ENCODE results near the gene MAPT.

MAPT gene

DNA sequence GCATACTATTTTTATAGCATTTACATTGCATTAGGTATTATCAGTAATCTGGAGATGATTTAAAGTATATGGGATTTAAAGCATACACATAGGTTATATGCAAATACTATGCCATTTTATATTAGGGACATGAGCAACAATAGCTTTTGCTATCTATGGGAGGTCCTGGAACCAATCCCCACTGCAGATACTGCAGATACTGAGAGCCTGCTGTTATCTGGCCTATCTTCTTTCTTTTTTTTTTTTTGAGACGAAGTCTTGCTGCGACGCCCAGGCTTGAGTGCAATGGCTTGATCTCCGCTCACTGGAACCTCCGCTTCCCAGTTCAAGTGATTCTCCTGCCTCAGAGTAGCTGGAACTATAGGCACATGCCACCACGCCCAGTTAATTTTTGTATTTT lies 142.1 kb downstream of the MAPT start:
- no peak for DNase-seq (ENCODE audit: low spot score)
- Mint-ChIP-seq H3K36me3 (ENCODE audit: low read depth) (peaks cover 63% of the 10 kb centered on the region), H3K4me3 (no peak overlapping the region), H3K4me1 (ENCODE audit: low read depth) (peaks cover 10% of the 10 kb centered on the region), H3K27ac (no peak overlapping the region), H3K27me3 (ENCODE audit: low read depth) (no peaks in the 10 kb centered on the region), H3K9me3 (no peaks in the 10 kb centered on the region)

DNA sequence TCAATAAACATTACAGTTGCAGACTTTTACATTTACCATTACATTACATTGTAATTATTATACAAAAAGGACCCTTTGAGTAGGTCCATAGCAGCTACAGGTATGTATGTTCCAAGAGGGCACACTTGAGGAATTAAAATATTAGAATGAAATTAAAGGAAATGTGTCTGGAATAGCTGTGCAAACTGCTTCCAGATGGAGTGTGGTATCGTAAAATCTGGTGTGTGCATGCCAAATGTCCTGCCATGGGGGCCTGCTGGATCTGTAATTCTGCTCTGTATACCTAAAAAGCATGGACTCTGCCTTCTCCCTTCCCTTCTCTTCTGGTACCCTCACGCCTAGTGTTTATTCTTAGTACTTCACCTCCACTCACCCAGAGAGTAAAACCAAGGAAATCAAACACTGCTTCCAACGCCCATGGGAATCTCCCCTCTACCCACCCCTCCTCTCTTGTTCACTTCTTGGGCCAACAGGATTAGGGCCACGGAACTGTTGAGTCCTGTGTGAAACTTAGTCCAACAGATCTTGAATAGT lies 143.4 kb downstream of the MAPT start:
- no peaks in the 10 kb centered on the region for H3K9me3 Mint-ChIP-seq
- H3K27me3 Mint-ChIP-seq (ENCODE audit: low read depth) = no peaks in the 10 kb centered on the region
- no peak overlapping the region for H3K27ac Mint-ChIP-seq
- no peak for DNase-seq (ENCODE audit: low spot score)
- peaks cover 10% of the 10 kb centered on the region for H3K4me1 Mint-ChIP-seq (ENCODE audit: low read depth)
- peaks cover 55% of the 10 kb centered on the region for H3K36me3 Mint-ChIP-seq (ENCODE audit: low read depth)
- no peak overlapping the region for H3K4me3 Mint-ChIP-seq

DNA sequence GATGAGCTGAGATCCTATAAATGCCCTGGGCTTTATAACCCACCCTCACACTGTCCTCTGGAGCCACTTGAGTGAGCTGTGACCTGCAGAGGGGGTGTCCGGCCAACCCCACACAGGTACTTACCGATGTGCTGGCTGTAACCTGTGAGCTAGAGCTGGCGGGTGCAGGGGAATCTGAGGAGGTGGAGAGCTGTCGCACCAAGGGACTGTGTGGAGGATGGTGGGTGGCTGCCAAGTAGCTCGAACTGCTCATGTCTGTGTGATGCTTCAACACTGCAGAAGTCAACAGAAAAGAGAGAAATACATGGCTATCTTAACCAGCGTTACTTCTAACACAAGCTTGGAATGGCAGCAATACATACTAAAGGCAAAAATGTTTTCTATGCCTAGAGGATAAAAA lies 144.1 kb downstream of the MAPT start:
- peaks cover 50% of the 10 kb centered on the region for H3K36me3 Mint-ChIP-seq (ENCODE audit: low read depth)
- H3K4me3 Mint-ChIP-seq = no peak overlapping the region
- peaks cover 10% of the 10 kb centered on the region for H3K4me1 Mint-ChIP-seq (ENCODE audit: low read depth)
- H3K27me3 Mint-ChIP-seq (ENCODE audit: low read depth) = no peaks in the 10 kb centered on the region
- no peaks in the 10 kb centered on the region for H3K9me3 Mint-ChIP-seq
- H3K27ac Mint-ChIP-seq = no peak overlapping the region
- no peak for DNase-seq (ENCODE audit: low spot score)

DNA sequence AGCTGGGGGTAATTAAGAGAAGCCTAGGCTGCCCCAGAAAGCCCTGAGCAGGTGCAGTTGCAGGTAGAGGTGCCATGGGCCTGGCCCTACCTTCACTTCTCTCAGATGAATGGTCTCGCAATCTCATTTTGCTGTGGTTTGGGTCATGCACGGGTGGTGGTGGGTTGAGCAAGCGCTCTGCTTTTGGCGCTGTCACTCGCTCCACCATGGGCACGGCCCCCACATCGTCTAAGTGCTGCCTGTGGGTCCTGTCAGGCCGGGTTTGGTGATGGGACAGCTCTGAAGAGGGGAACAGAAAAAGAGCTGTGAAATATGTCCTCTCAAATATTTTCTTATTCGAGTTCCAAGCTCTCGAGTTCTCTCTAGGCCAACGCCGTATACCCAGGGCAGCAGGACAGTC lies 144.6 kb downstream of the MAPT start:
- Mint-ChIP-seq H3K9me3 (no peaks in the 10 kb centered on the region), H3K36me3 (ENCODE audit: low read depth) (peaks cover 52% of the 10 kb centered on the region), H3K4me3 (no peak overlapping the region), H3K27ac (no peak overlapping the region), H3K27me3 (ENCODE audit: low read depth) (no peaks in the 10 kb centered on the region), H3K4me1 (ENCODE audit: low read depth) (peaks cover 10% of the 10 kb centered on the region)
- no peak for DNase-seq (ENCODE audit: low spot score)

DNA sequence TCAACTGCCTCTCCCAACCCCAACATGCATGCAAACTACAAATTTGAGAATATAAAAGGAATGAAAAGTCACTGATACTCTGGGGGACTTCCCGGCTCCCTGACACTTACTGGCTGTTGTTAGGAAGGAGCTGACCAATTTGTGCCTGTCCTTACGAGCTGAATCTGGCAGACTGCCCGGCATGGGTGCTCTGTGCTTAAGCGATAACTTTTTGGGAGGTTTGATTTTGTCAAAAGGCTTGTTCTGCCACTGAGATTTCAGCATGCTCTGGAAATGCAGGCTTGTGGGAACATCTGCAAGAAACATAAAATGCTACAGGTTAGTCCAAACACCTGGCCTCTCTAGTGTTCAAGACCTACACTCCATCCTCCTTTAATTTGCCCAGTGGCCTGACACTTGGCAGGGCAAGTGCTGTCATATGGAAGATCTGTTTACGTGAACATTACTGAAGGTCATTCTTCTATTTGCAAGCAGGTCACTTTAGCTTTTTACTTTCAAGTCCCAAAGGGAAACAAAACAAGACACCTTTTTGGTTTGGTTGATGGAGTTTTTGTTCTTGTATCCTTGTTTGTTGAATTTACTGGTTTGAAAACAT lies 145.3 kb downstream of the MAPT start:
- no peaks in the 10 kb centered on the region for H3K9me3 Mint-ChIP-seq
- H3K4me3 Mint-ChIP-seq = no peak overlapping the region
- no peak for DNase-seq (ENCODE audit: low spot score)
- H3K27me3 Mint-ChIP-seq (ENCODE audit: low read depth) = no peaks in the 10 kb centered on the region
- H3K27ac Mint-ChIP-seq = no peak overlapping the region
- H3K36me3 Mint-ChIP-seq (ENCODE audit: low read depth) = peaks cover 55% of the 10 kb centered on the region
- H3K4me1 Mint-ChIP-seq (ENCODE audit: low read depth) = peaks cover 11% of the 10 kb centered on the region

DNA sequence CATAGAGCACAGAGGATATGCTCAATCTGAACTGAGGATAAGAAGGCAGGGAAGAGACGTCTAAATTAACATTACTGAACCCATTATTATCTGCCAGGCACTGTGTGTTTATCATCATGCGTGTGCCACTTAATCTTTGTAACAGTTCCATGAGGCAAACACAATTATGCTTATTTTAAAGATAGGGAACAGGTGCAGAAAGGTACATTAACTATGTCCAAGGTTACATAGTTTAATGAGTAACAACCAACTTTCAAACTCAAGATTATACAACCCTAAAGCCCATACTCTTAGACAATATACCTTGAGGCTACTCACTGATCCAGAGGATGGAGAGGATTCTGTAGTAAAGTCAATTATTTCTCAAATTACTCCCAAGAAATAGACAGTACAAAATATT lies 147.9 kb downstream of the MAPT start:
- no peak for DNase-seq (ENCODE audit: low spot score)
- no peak overlapping the region for H3K4me3 Mint-ChIP-seq
- peaks cover 9% of the 10 kb centered on the region for H3K4me1 Mint-ChIP-seq (ENCODE audit: low read depth)
- H3K27me3 Mint-ChIP-seq (ENCODE audit: low read depth) = no peaks in the 10 kb centered on the region
- no peaks in the 10 kb centered on the region for H3K9me3 Mint-ChIP-seq
- H3K36me3 Mint-ChIP-seq (ENCODE audit: low read depth) = peaks cover 54% of the 10 kb centered on the region
- no peak overlapping the region for H3K27ac Mint-ChIP-seq

DNA sequence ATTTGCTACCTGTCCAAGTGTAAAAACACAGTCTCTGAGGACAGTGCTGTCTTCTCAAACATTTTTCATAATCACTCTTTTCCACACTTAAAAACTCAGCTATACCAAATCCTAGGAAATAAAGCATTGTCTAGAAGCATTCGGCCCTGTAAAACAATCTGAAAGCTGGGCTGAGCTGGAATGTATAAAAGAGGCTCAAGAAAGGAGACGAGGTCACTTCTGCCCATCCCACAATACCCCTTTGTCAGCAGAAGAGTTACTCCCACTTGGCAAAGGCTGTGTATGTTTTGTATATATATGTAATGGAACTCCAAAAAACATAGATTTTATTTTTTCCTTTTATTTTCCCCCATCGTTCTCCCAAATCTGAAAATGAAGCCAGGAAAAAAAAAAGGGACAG lies 148.6 kb downstream of the MAPT start:
- no peak overlapping the region for H3K27ac Mint-ChIP-seq
- DNase-seq (ENCODE audit: low spot score) = no peak
- peaks cover 58% of the 10 kb centered on the region for H3K36me3 Mint-ChIP-seq (ENCODE audit: low read depth)

DNA sequence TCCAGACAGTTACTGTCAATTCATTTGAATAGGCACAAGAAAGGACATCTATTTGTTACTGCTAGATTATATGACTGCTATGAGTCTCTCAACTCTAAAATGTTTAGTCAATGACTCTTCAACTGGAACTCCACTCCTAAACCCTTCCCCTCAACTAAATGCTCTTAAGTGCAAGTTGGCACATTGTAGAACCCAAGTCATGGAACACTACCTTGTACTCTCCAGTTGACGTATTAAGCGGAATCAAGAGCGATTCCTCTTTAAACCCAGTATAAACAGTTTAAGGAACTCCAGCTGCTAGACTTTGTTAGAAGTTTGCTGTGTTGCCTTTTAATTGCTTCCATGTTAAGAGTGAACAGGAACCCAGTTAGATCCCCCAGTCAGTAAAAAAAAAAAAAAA lies 149.3 kb downstream of the MAPT start:
- peaks cover 55% of the 10 kb centered on the region for H3K36me3 Mint-ChIP-seq (ENCODE audit: low read depth)
- H3K9me3 Mint-ChIP-seq = no peaks in the 10 kb centered on the region
- no peak overlapping the region for H3K4me3 Mint-ChIP-seq
- no peak for DNase-seq (ENCODE audit: low spot score)
- no peaks in the 10 kb centered on the region for H3K27me3 Mint-ChIP-seq (ENCODE audit: low read depth)
- peaks cover 7% of the 10 kb centered on the region for H3K4me1 Mint-ChIP-seq (ENCODE audit: low read depth)
- no peak overlapping the region for H3K27ac Mint-ChIP-seq

More for the DNA sequence above, 148.6 kb downstream of the MAPT start:
- no peak overlapping the region for H3K4me3 Mint-ChIP-seq
- no peaks in the 10 kb centered on the region for H3K9me3 Mint-ChIP-seq
- H3K27me3 Mint-ChIP-seq (ENCODE audit: low read depth) = no peaks in the 10 kb centered on the region
- peaks cover 8% of the 10 kb centered on the region for H3K4me1 Mint-ChIP-seq (ENCODE audit: low read depth)

DNA sequence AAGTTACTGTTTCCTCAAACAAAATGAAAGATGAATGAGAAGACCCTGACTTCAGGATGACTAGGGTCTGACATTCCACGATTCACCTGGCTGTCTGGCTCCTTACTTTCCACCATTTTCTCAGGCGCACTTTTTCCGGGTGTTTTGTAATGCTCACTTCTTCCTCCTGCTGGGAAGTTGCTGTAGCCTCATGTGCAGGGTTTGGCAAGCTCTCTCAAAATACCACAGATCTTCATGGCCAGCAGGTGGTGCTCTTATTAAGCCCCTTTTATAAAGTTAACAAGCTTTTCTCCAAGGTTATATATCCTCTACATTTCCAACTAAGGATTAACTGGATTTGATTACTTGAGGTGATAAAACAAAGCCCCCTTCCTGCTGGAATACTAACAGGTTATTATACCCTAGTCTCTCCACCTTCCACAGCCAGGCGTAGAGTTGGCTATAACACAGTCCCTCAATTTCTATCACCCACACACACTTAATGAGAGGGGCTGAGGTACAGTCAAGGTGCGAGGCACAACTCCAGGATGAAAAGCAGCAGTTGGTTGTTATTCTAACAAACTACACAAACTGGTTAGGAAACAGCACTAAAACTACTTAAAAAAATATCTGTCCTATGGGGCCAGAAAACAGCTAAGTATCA lies 150.1 kb downstream of the MAPT start:
- Mint-ChIP-seq H3K9me3 (no peaks in the 10 kb centered on the region), H3K4me3 (no peak overlapping the region), H3K27me3 (ENCODE audit: low read depth) (no peaks in the 10 kb centered on the region), H3K36me3 (ENCODE audit: low read depth) (peaks cover 54% of the 10 kb centered on the region), H3K4me1 (ENCODE audit: low read depth) (peaks cover 7% of the 10 kb centered on the region), H3K27ac (no peak overlapping the region)
- no peak for DNase-seq (ENCODE audit: low spot score)

DNA sequence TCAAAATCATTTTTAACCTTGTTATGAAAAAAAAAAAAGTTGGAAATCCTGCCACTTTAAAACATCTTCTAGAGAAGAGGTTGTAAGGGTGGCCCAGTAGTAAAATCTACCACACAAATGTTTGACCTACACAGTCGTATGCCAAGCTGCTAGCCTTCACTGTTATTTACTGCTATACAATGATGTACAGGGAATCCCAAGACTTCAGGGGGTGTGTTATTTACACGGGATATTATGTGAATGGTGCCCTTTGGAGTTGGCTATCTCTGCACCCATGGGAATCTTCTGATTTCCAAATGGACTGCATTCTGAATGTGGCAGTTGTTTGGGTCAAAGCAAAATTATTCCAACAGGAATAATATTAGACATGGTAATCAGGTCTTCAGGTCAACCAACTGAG lies 150.6 kb downstream of the MAPT start:
- no peaks in the 10 kb centered on the region for H3K9me3 Mint-ChIP-seq
- H3K4me3 Mint-ChIP-seq = no peak overlapping the region
- peaks cover 7% of the 10 kb centered on the region for H3K4me1 Mint-ChIP-seq (ENCODE audit: low read depth)
- no peak overlapping the region for H3K27ac Mint-ChIP-seq
- no peak for DNase-seq (ENCODE audit: low spot score)
- peaks cover 54% of the 10 kb centered on the region for H3K36me3 Mint-ChIP-seq (ENCODE audit: low read depth)
- H3K27me3 Mint-ChIP-seq (ENCODE audit: low read depth) = no peaks in the 10 kb centered on the region

DNA sequence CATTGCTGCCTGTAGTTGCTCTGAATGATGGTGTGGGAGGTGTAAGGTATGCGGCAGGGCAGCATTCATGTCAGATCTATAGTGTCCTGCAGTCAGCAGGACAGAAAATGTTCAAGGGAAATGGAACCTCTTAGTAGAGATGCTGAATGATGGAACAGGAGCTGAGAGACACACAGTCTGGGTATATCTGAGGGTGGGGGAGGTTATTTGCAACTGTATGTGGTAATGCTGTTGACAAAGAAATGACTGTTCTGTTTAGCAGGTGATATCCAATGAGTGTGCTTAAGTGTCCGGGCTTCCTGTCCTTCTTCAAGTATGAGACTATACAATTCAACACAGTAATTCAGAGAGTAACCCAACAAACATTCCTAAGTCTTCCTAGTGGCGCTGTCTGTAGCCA lies 151.3 kb downstream of the MAPT start:
- Mint-ChIP-seq H3K36me3 (ENCODE audit: low read depth) (peaks cover 55% of the 10 kb centered on the region), H3K9me3 (no peaks in the 10 kb centered on the region)

DNA sequence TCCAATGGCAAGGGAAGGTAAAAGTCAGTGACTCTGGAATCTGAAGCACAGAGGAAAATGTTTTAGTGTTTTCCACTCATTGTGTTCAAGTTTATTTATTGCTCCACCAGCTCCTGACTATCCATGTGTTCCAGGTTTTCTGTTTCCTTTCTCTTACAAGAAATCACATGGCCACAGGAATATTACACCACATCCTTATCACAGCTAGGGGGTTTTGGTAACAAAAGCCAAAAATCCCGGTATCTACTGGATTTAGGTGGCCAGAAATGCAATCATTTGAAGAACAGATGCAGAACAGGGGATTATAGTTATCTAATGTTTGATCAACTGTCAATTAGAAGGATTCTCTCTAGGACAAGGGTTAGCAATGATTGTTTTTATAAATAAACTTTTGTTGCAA lies 152.6 kb downstream of the MAPT start:
- no peak for DNase-seq (ENCODE audit: low spot score)
- Mint-ChIP-seq H3K4me1 (ENCODE audit: low read depth) (peaks cover 14% of the 10 kb centered on the region), H3K9me3 (no peaks in the 10 kb centered on the region), H3K27me3 (ENCODE audit: low read depth) (no peaks in the 10 kb centered on the region), H3K27ac (no peak overlapping the region), H3K36me3 (ENCODE audit: low read depth) (peaks cover 64% of the 10 kb centered on the region), H3K4me3 (no peak overlapping the region)

More for the DNA sequence above, 151.3 kb downstream of the MAPT start:
- Mint-ChIP-seq H3K4me3 (no peak overlapping the region), H3K27ac (no peak overlapping the region), H3K4me1 (ENCODE audit: low read depth) (peaks cover 7% of the 10 kb centered on the region), H3K27me3 (ENCODE audit: low read depth) (no peaks in the 10 kb centered on the region)
- DNase-seq (ENCODE audit: low spot score) = no peak

DNA sequence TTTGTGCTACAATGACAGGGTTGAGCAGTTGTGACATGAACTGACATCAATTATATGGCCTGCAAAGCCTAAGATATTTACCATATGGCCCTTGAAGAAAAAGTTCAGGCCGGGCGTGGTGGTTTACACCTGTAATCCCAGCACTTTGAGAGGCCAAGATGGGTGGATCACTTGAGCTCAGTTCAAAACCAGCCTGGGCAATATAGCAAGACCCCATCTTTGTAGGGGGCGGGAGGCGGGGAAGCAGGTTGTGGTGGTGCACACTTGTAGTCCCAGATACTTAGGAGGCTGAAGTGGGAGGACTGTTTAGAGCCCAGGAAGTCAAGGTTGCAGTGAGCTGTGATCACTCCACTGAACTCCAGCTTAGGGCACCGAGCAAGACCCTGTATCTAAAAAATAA lies 153.0 kb downstream of the MAPT start:
- Mint-ChIP-seq H3K4me1 (ENCODE audit: low read depth) (peaks cover 16% of the 10 kb centered on the region), H3K36me3 (ENCODE audit: low read depth) (peaks cover 65% of the 10 kb centered on the region), H3K4me3 (no peak overlapping the region), H3K9me3 (no peaks in the 10 kb centered on the region), H3K27ac (no peak overlapping the region), H3K27me3 (ENCODE audit: low read depth) (no peaks in the 10 kb centered on the region)
- DNase-seq (ENCODE audit: low spot score) = no peak

DNA sequence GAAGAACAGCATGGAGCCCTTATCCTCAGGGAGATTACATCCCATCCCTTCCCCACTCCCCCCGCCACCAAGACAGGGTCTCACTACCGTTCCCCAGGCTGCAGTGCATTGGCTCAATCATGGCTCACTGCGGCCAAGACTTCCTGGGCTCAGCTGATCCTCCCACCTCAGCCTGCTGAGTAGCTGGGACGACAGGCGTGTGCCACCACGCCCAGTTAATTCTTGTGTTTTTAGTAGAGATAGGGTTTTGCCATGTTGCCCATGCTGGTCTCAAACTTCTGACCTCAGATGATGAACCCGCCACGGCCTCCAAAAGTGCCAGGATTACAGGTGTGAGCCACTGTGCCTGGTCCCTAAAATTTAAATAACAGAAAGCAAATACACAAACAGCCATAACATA lies 153.5 kb downstream of the MAPT start:
- H3K36me3 Mint-ChIP-seq (ENCODE audit: low read depth) = peaks cover 66% of the 10 kb centered on the region
- H3K27ac Mint-ChIP-seq = no peak overlapping the region
- H3K27me3 Mint-ChIP-seq (ENCODE audit: low read depth) = no peaks in the 10 kb centered on the region
- H3K9me3 Mint-ChIP-seq = no peaks in the 10 kb centered on the region
- H3K4me3 Mint-ChIP-seq = no peak overlapping the region
- DNase-seq (ENCODE audit: low spot score) = no peak
- H3K4me1 Mint-ChIP-seq (ENCODE audit: low read depth) = peaks cover 16% of the 10 kb centered on the region

DNA sequence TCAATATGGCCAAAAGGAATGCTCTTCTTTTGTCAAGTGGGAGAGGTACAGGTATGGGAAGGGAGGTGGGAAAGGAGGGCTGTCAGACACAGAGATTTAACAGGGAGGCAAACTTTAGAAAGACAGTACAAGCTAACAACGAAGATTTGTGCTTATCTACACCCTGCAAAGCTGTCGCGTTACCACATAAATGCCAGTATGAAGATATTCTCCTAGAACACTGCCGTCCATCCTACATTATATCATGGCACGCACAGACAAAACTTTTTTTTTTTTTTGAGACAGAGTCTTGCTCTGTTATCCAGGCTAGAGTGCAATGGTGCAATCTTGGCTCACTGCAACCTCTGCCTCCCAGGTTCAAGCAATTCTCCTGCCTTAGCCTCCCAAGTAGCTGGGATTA lies 155.3 kb downstream of the MAPT start:
- Mint-ChIP-seq H3K4me1 (ENCODE audit: low read depth) (peaks cover 15% of the 10 kb centered on the region), H3K27ac (no peak overlapping the region), H3K27me3 (ENCODE audit: low read depth) (no peaks in the 10 kb centered on the region), H3K36me3 (ENCODE audit: low read depth) (peaks cover 62% of the 10 kb centered on the region), H3K4me3 (no peak overlapping the region), H3K9me3 (no peaks in the 10 kb centered on the region)
- no peak for DNase-seq (ENCODE audit: low spot score)

Data from T-helper 2 cell treated with Interferon-gamma antibody and Interleukin-4, amounts not matched to agents 5 μg/mL and 100 μg/mL, for 36 hours (primary cell).